HepG2 (cell line): ENCODE data around the gene CCDC57. TPM values are rescaled to one million over a fixed set of nuclear protein-coding genes. Genes with fewer than 3 reads are reported as not detected.

Source experiments
- FIP1L1 ChIP-seq: fragments of 200-400 bp; formaldehyde crosslinking; IDR thresholded peaks from 2 replicates; pipeline ENCODE4 v1.6.1; 2018; ENCODE audit warnings: low read depth, mild to moderate bottlenecking, low read length, moderate library complexity, borderline replicate concordance; ENCODE audit not compliant: insufficient read depth
- FOSL2 ChIP-seq: sonication (generic); formaldehyde crosslinking; IDR thresholded peaks from 2 replicates; pipeline ENCODE4 v1.4.0; 2020; ENCODE audit warnings: missing genetic modification reagents
- FOXO1 ChIP-seq: sonication (generic); formaldehyde crosslinking; IDR thresholded peaks from 2 replicates; pipeline ENCODE4 v1.4.0; 2020; ENCODE audit warnings: missing genetic modification reagents
- GABPB1 ChIP-seq: IDR thresholded peaks from 2 replicates; pipeline ENCODE4 v1.6.1; 2016; ENCODE audit warnings: mild to moderate bottlenecking, missing genetic modification reagents, moderate library complexity, missing compliant biosample characterization
- HIC2 ChIP-seq: sonication (generic); formaldehyde crosslinking; IDR thresholded peaks from 2 replicates; pipeline ENCODE4 v1.9.0; 2022; ENCODE audit warnings: low read depth, missing genetic modification reagents
- NR2C2 ChIP-seq: sonication (generic); formaldehyde crosslinking; IDR thresholded peaks from 2 replicates; pipeline ENCODE4 v1.4.0; 2020; ENCODE audit warnings: missing genetic modification reagents, mild to moderate bottlenecking, moderate library complexity, borderline replicate concordance
- RARA ChIP-seq: IDR thresholded peaks from 2 replicates; pipeline ENCODE4 v1.6.1; 2016; ENCODE audit warnings: missing genetic modification reagents, missing compliant biosample characterization
- SAFB2 ChIP-seq: sonication (generic); formaldehyde crosslinking; IDR thresholded peaks from 2 replicates; pipeline ENCODE4 v1.5.1; 2020; ENCODE audit warnings: missing genetic modification reagents, low read depth, mild to moderate bottlenecking, borderline replicate concordance
- THAP11 ChIP-seq: IDR thresholded peaks from 2 replicates; pipeline ENCODE4 v1.6.1; 2016; ENCODE audit warnings: missing biosample characterization, missing genetic modification reagents
- ZNF263 ChIP-seq: sonication (generic); formaldehyde crosslinking; IDR thresholded peaks from 2 replicates; pipeline ENCODE4 v1.4.0; 2020; ENCODE audit warnings: missing genetic modification reagents
- ZNF3 ChIP-seq: IDR thresholded peaks from 2 replicates; pipeline ENCODE4 v1.7.0; 2017; ENCODE audit warnings: inconsistent platforms
- ZNF414 ChIP-seq: sonication (generic); formaldehyde crosslinking; IDR thresholded peaks from 2 replicates; pipeline ENCODE4 v1.5.0; 2020; ENCODE audit warnings: missing genetic modification reagents
- ZNF496 ChIP-seq: sonication (generic); formaldehyde crosslinking; IDR thresholded peaks from 2 replicates; pipeline ENCODE4 v1.8.1; 2023; ENCODE audit warnings: mild to moderate bottlenecking, moderate library complexity, missing genetic modification reagents; ENCODE audit not compliant: insufficient replicate concordance
- ZNF615 ChIP-seq: sonication (generic); formaldehyde crosslinking; IDR thresholded peaks from 2 replicates; pipeline ENCODE4 v1.5.0; 2020; ENCODE audit warnings: mild to moderate bottlenecking, missing genetic modification reagents, borderline replicate concordance
- ZNF660 ChIP-seq: sonication (generic); formaldehyde crosslinking; IDR thresholded peaks from 2 replicates; pipeline ENCODE4 v1.5.1; 2020; ENCODE audit warnings: mild to moderate bottlenecking, low read depth, missing genetic modification reagents, borderline replicate concordance
- ZSCAN31 ChIP-seq: sonication (generic); formaldehyde crosslinking; IDR thresholded peaks from 2 replicates; pipeline ENCODE4 v1.5.0; 2020; ENCODE audit warnings: low read depth, mild to moderate bottlenecking, missing genetic modification reagents
- polyA plus RNA-seq, 8 experiments: library from polyadenylated mRNA; depleted of rRNA in 3 of 8; stranded (reverse) in 7 of 8; unstranded in 1 of 8; fragments of >200 nt; fragmentation: Illumina TruSeq in 4 of 8; extraction: Trizol in 4 of 8; gene quantifications; 2 replicates each; pipeline versions ENCODE4 v1.2.1 to v1.2.3, GENCODE V29; 2011 to 2016; ENCODE audit warnings: low read depth in 4 of 8, missing spikeins in 1 of 8, mixed read lengths in 1 of 8; ENCODE audit not compliant: insufficient read depth in 1 of 8
- total RNA-seq, 5 experiments: library from RNA; depleted of rRNA; stranded (reverse); fragments of >200 nt; fragmentation: Illumina TruSeq; extraction: Trizol; gene quantifications; 2 replicates each; pipeline ENCODE4 v1.2.3, GENCODE V29; 2016; ENCODE audit warnings: low read depth in 1 of 5
- TF ChIP-seq, protein P1 (sequence below): sonication (generic); formaldehyde crosslinking; IDR thresholded peaks from 2 replicates; pipeline ENCODE4 v1.5.0; 2020; ENCODE audit warnings: missing genetic modification reagents
- TF ChIP-seq, protein P2 (sequence below): sonication (generic); formaldehyde crosslinking; IDR thresholded peaks from 2 replicates; pipeline ENCODE4 v1.4.0; 2020; ENCODE audit warnings: missing genetic modification reagents
- TF ChIP-seq, protein P3 (sequence below): sonication (generic); formaldehyde crosslinking; IDR thresholded peaks from 2 replicates; pipeline ENCODE4 v1.5.0; 2020; ENCODE audit warnings: missing genetic modification reagents, mild to moderate bottlenecking, borderline replicate concordance

CCDC57 gene
- total and polyA plus RNA-seq, 2 of the 13 experiments (the other 11 are each of a cell fraction or from before 2014, with no cell fraction given) = 59.3 to 59.9 TPM

GRCh38 chr17:82097184-82097918 is 115.3 kb downstream of the CCDC57 start (continued):
- TF ChIP-seq, protein P1, sequence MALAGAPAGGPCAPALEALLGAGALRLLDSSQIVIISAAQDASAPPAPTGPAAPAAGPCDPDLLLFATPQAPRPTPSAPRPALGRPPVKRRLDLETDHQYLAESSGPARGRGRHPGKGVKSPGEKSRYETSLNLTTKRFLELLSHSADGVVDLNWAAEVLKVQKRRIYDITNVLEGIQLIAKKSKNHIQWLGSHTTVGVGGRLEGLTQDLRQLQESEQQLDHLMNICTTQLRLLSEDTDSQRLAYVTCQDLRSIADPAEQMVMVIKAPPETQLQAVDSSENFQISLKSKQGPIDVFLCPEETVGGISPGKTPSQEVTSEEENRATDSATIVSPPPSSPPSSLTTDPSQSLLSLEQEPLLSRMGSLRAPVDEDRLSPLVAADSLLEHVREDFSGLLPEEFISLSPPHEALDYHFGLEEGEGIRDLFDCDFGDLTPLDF (CRISPR knock-in tag) = no peak
- 0 out of 2 replicates have a peak, but pooled peaks have one; percentile 59 for TF ChIP-seq FIP1L1
- 0 out of 2 replicates have a peak, but pooled peaks have one; percentile 15 for TF ChIP-seq FOXO1
- TF ChIP-seq ZNF414 (CRISPR knock-in tag) = no peak
- TF ChIP-seq, protein P2, sequence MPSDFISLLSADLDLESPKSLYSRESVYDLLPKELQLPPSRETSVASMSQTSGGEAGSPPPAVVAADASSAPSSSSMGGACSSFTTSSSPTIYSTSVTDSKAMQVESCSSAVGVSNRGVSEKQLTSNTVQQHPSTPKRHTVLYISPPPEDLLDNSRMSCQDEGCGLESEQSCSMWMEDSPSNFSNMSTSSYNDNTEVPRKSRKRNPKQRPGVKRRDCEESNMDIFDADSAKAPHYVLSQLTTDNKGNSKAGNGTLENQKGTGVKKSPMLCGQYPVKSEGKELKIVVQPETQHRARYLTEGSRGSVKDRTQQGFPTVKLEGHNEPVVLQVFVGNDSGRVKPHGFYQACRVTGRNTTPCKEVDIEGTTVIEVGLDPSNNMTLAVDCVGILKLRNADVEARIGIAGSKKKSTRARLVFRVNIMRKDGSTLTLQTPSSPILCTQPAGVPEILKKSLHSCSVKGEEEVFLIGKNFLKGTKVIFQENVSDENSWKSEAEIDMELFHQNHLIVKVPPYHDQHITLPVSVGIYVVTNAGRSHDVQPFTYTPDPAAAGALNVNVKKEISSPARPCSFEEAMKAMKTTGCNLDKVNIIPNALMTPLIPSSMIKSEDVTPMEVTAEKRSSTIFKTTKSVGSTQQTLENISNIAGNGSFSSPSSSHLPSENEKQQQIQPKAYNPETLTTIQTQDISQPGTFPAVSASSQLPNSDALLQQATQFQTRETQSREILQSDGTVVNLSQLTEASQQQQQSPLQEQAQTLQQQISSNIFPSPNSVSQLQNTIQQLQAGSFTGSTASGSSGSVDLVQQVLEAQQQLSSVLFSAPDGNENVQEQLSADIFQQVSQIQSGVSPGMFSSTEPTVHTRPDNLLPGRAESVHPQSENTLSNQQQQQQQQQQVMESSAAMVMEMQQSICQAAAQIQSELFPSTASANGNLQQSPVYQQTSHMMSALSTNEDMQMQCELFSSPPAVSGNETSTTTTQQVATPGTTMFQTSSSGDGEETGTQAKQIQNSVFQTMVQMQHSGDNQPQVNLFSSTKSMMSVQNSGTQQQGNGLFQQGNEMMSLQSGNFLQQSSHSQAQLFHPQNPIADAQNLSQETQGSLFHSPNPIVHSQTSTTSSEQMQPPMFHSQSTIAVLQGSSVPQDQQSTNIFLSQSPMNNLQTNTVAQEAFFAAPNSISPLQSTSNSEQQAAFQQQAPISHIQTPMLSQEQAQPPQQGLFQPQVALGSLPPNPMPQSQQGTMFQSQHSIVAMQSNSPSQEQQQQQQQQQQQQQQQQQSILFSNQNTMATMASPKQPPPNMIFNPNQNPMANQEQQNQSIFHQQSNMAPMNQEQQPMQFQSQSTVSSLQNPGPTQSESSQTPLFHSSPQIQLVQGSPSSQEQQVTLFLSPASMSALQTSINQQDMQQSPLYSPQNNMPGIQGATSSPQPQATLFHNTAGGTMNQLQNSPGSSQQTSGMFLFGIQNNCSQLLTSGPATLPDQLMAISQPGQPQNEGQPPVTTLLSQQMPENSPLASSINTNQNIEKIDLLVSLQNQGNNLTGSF (CRISPR knock-in tag) = no peak
- no peak for TF ChIP-seq ZNF615 (CRISPR knock-in tag)
- no peak; the same call in 1 of the 2 replicates for TF ChIP-seq THAP11
- TF ChIP-seq, protein P3, sequence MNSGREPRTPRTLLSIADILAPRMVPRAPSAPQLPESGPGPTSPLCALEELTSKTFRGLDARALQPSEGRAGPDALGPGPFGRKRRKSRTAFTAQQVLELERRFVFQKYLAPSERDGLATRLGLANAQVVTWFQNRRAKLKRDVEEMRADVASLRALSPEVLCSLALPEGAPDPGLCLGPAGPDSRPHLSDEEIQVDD (CRISPR knock-in tag) = 0 out of 2 replicates have a peak, but pooled peaks have one; percentile 43
- TF ChIP-seq NR2C2 (CRISPR knock-in tag) = no peak; the same call in 1 of the 2 replicates
- no peak for TF ChIP-seq FOSL2 (CRISPR knock-in tag)
- TF ChIP-seq ZSCAN31 (CRISPR knock-in tag) = peak; percentile 8; the same call in 1 of the 2 replicates
- TF ChIP-seq ZNF496 = no peak
- no peak for TF ChIP-seq HIC2
- TF ChIP-seq ZNF263 = no peak
- TF ChIP-seq RARA (CRISPR knock-in tag) = no peak
- TF ChIP-seq ZNF660 = no peak
- no peak; the same call in 1 of the 2 replicates for TF ChIP-seq GABPB1 (CRISPR knock-in tag)
- TF ChIP-seq ZNF3 (CRISPR knock-in tag) = no peak
- no peak for TF ChIP-seq SAFB2 (CRISPR knock-in tag)
